CD4-positive, alpha-beta T cell treated with Interleukin-17A for 1 hour (primary cell): ENCODE results near the gene KCNG1.

Source experiments
- DNase-seq: peaks from one replicate; pipeline ENCODE4 v3.0.0-alpha.2; 2020

The KCNG1 gene

DNA sequence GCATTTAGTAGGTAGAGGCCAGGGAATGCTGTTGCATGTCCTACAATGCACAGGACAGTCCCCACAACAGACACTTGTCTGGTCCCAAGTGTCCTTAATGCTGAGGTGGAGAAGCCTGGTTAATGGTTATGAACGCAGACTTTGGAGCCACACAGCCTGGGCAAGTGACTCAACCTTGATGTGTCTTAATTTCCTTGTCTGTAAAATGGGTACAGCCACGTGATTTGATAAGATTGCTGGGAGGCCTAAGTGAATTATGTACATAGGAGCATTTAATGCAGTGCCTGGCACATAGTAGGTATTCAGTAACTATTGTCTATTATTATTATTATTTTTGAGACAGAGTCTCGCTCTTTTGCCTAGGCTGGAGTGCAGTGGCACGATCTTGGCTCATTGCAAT, 11.4 kb downstream of the KCNG1 start:
- DNase-seq: no peak

DNA sequence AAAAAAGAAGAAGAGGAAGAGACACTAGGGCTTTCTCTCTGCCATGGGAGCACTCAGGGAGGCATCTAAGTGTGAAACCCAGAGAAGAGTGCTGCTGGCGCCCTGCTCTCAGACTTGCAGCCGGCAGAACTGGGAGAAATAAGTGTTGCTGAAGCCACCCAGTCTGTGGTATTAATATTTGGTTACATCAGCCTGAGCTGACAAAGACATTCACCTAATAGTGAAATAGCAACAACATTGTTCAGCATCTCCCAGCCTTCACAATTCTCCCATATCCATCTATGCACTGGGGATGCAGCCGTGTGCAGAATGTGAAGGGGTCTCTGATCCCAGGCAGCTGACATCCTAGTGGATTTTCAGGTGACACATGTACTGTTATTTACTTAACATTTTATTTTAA, 12.0 kb downstream of the KCNG1 start:
- DNase-seq: no peak

DNA sequence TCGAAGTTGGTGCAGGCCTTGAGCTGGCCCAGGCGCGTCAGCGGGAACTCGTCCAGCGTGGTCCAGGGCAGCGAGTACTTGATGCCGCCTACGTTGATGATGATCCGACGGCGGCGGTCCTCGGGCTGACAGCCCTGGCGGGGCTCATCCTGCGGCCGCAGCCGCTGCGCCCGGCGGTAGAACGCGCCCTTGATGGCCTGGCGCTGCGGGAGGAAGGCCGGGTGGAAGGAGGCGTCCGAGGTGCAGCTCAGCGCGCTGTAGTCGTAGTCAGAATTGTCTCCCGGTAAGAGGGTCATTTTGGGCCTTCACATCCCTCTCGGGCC, 12.9 kb downstream of the KCNG1 start:
- no peak for DNase-seq

DNA sequence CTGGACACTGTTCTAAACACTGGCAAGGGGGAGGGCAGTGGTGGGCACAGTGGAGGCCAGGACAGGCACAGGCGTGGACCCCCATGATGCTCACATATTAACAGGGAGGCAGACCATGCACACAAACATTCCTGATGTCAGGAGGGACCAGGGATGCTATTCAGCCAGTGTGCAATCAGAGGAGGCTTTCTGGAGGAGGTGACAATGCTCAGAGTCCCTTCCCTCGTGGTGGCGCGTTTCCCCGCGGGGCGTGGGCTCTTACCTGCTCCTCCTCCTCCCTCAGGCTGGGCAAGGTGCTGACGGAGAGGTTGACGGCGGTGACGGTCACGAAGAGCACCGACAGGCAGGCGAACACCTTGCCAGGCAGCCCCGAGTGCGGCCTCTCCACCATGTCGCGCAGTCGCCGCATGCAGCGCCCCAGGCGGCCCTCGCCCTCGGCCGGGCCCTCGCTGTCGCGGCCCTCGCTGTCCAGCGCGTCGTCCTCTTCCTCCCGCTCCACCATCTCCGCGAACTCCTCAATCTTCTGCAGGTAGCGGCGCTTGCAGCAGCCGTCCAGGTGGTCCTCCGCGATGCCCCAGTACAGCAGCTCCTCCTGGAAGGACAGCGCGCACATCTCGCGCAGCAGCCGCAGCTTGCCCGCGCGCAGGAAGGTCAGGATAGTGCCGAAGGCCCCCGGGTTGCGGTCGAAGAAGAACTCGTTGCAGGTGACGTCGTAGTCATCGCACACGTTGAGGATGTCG, 13.4 kb downstream of the KCNG1 start:
- DNase-seq: no peak

- DNase-seq: no peak
These were observed 14.2 kb downstream of the KCNG1 start for GRCh38 chr20:51008718-51009117.

DNA sequence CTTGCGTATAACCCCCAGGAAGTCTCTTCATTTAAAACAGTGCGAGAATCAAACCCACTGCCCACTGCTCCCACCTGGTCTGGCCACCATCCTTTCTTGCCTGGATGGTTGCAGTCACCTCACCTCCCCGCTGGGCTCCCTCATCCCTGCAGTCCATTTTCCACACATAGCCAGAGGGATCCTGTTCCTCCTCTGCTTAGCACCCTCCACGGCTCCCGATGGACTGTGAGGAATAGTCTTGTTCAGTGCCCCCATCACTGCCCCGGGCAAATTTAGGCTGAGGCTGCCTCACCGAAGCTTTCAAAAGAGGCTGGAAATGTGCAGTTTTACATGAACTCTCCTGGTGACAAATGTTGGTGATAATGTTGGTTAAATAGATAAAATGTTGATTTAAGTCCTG, 17.7 kb downstream of the KCNG1 start:
- DNase-seq: no peak

DNA sequence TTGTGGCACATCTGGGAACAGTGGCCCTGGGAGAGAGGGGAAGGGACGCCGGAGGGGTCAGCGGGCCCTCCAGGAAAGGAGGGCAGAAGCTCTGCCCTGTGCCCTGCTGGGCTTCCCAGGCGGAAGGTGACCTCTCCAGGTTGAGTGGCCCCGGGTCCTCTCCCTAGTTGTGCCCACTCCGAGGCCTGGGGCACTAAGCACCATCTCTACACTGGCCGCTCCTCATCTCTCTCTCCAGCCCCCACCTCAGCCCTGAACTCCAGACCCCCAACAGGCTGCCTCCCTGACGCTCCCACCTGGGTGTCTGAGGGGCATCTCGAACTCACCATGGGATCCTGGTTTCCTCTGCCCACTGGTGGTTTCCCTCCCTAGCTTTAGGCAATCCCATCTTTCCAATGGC, 18.1 kb downstream of the KCNG1 start:
- DNase-seq: no peak

- no peak for DNase-seq
These were observed 18.6 kb downstream of the KCNG1 start for GRCh38 chr20:51004305-51004727.

DNA sequence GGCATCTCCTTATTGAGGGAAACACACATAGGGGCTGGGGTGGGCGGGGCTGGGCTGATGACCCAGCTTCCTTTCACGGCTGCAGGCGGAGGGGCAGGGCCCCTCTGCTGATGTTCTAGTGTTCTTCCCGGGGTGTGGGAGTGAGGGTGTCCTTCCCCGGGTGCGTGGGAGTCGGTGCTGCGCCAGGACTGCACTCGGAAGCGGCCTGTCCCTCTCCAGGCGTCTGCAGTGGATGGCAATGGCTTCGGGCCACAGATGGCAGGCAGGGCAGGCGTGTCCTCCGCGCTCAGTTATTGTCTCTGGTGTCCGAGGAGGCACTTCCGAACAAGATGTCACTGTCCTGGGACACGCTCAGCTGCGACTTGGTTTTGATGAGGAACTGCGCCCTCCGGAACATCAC, 19.2 kb downstream of the KCNG1 start:
- no peak for DNase-seq

DNA sequence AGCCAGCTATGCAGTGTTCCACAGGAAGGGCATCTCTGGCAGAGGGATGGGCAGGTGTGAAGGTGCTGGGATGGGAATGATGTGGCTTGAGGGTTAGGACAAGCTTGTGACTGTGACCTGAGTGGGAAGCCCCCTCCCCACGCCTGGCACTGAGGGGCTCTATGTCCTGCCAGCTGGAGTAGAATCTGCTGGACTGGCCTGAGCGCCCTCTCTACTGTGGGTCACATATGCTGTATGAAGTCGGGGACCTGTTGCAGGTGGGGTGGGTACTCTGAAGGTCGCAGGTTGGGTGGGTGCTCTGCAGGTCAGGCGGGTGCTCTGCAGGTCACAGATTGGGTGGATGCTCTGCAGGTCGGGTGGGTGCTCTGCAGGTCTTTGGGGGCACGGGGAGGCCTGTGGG, 20.3 kb downstream of the KCNG1 start:
- no peak for DNase-seq

- DNase-seq: no peak
These were observed 21.3 kb downstream of the KCNG1 start for GRCh38 chr20:51001430-51002265.

- DNase-seq: no peak
These were observed 23.6 kb downstream of the KCNG1 start for GRCh38 chr20:50999355-50999754.

- no peak for DNase-seq
These were observed 25.7 kb downstream of the KCNG1 start for GRCh38 chr20:50996901-50997865.

- no peak for DNase-seq
These were observed 27.4 kb downstream of the KCNG1 start for GRCh38 chr20:50995506-50995905.

- DNase-seq: no peak
These were observed 29.0 kb downstream of the KCNG1 start for GRCh38 chr20:50993876-50994275.

DNA sequence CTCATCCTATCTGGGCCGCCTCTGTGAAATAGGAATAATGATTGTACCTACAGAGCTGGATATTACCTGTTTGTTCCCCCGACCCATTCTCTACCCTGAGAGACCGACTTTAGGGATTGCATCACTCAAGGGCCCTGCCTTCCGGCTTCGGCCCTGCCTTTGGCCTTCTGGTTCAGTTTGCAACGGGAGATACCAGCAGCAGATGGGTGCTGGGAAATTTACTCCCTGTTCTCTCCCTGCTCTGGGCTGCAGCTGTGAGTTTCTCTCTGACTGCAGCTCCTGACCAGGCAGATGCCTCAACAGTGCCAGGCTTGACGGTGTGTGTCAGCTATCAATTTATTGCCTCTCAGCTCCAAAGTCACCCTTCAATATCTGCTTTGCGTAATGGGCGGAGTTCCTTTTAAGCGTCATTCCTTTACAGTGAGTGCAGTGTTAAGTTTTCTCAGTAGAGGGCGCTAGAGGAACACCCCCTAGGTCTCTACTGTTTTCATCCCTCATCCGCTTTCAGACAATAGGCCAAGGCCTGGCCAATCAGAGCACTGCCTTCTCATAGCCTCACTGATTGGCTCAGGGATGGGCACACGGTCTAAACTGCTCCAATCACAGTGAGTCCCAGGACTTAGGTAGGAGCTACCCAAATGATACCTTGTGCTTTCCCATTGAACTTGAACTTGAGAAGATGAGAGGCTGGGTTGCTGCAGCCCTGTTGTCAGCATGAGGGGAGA, 30.0 kb downstream of the KCNG1 start:
- peak; percentile 54 for DNase-seq

GRCh38 chr20:50992336-50992732, 30.6 kb downstream of the KCNG1 start:
- DNase-seq: no peak

GRCh38 chr20:50991076-50991475, 31.8 kb downstream of the KCNG1 start:
- DNase-seq: no peak

DNA sequence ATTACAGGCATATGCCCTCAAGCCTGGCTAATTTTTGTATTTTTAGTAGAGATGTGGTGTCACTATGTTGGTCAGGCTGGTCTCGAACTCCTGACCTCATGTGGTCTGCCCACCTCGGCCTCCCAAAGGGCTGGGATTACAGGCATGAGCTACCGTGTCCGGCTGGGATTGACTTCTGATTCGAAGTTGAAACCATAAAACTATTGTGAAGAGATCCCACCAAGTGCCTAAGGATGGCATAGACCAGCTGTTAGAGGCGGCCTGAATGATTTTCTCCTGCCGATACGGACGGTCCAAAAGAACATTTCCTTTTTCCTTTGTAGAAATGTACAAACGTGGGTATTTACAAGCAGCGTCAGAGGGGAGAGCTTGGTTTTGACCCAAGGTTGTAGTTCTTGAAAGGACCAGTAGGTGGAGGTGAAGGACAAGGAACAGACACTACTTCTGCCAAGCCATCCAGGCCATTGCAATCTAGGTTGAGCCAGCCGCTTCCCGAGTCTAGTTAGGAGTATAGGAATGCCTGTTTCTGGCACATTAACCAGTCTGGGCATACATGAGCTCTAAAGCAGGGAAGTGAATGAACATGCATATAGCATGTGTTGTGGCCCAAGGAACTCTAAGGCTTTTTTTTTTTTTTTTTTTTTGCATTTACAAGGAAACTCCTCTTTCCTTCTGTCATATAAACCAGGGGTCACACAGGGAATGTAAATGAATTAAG, 35.3 kb downstream of the KCNG1 start:
- DNase-seq: peak; percentile 82

GRCh38 chr20:50983321-50983720, 39.6 kb downstream of the KCNG1 start:
- DNase-seq: no peak

DNA sequence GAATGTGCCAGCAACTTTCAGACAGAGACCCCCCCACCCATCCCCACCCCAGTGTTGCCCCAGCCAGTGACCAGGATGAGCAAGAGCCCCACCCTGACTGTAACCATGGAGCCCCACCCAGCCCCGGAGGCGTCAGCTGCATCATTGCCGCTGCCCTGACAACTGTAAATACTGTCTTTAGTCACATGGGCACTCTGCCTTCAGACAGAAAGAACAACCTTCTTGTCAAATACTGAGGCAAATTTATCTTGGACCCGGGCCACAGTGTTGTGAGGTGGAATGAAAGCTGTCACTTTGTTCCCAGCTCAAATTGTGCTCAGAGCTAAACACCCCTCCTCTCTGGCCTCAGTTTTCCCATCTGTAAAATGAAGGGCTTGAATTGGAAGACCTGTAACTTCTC, 40.5 kb downstream of the KCNG1 start:
- DNase-seq: no peak

GRCh38 chr20:50981714-50982048, 41.2 kb downstream of the KCNG1 start:
- DNase-seq: no peak
